ENCODE results near the gene FBXO3. TPM values are rescaled to one million over a fixed set of nuclear protein-coding genes. Genes with fewer than 3 reads are reported as not detected.

Gene FBXO3
- total and polyA plus RNA-seq, 2 of the 8 experiments (the other 6 are each of a cell fraction or from before 2014, with no cell fraction given), result 15.9 to 25.7 TPM

DNA sequence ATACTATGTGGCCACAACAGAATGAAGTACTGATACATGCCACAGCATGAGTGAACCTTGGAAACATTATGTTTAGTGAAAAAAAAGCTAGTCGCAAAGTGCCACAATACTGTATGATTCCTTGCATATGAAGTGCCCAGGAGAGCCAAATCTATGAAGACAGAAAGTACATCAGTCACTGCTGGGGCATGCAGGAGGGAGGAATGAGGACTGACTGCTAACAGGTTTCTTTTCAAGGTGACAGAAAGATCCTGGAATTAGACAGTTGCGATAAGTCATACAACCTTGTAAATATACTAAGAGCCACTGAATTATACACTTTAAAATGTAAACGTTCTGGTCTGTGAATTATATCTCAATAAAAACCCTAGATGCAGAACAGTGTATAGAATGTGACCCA lies 61.9 kb downstream of the FBXO3 start:
- H2BK120ac ChIP-seq (replicated peaks; ENCODE audit: low read depth, low read length), result no peak overlapping the region
- peaks cover 8 to 35% (median 22%) of the 10 kb centered on the region in 4 experiments; a peak in 7 of 8 replicates for H3K36me3 ChIP-seq (ENCODE audit: control insufficient read depth in 2 of 4, insufficient read depth in 4 of 4, low read length in 3 of 4)
- no peak overlapping the region for H4K5ac ChIP-seq (ENCODE audit: insufficient read length, low read depth, low read length)
- no peak overlapping the region for H3K56ac ChIP-seq (replicated peaks; ENCODE audit: insufficient read length, low read depth, low read length)
- FAIRE-seq (no peak), DNase-seq (ENCODE audit: low read depth in 1 of 2, low spot score in 2 of 2) (no peak)
- 82% methylated on average over 3 of the region's 3 CpGs; no CpG with 5 or more reads in 1 of the 2 experiments for WGBS, 2 experiments (ENCODE audit: extremely low coverage in 1 of 2, insufficient coverage in 1 of 2, insufficient read length in 1 of 2, insufficient replicate concordance in 2 of 2, low coverage in 1 of 2, low lambda C conversion rate in 2 of 2, missing lambda C conversion rate in 1 of 2)
- no peak overlapping the region for H2AFZ ChIP-seq (ENCODE audit: low read length)
- H3K4me1 ChIP-seq (replicated peaks in 1 of 4; ENCODE audit: control insufficient read depth in 3 of 4, insufficient read depth in 4 of 4, low read length in 3 of 4), result no peaks in the 10 kb centered on the region
- peaks cover 0 to 3% of the 10 kb centered on the region in 2 experiments for H4K20me1 ChIP-seq (replicated peaks in 1 of 2; ENCODE audit: control insufficient read depth in 1 of 2, insufficient read depth in 2 of 2, low read length in 2 of 2)
- POLR2A ChIA-PET (ENCODE audit: partially characterized antibody), result no interaction called here
- H2BK5ac ChIP-seq (ENCODE audit: low read depth, low read length), result no peak overlapping the region
- H3K4me2 ChIP-seq (ENCODE audit: insufficient read depth in 1 of 2, low read depth in 2 of 2, low read length in 2 of 2), result no peak overlapping the region
- H4K91ac ChIP-seq (replicated peaks; ENCODE audit: insufficient read length, low read length), result no peak overlapping the region
- no peak overlapping the region for H3K4ac ChIP-seq (replicated peaks; ENCODE audit: insufficient read length, low read depth, low read length)
- H2BK12ac ChIP-seq (ENCODE audit: low read depth, low read length), result no peak overlapping the region
- no peak overlapping the region for H3K4me3 ChIP-seq (ENCODE audit: extremely low read depth in 1 of 4, insufficient read depth in 2 of 4, low read depth in 3 of 4, low read length in 4 of 4)
- H2BK15ac ChIP-seq (ENCODE audit: low read length), result no peak overlapping the region
- CTCF ChIA-PET (ENCODE audit: partially characterized antibody), result no interaction called here
- H3K23ac ChIP-seq (ENCODE audit: insufficient read length), result no peak overlapping the region
- no peaks in the 10 kb centered on the region for H3K23me2 ChIP-seq (ENCODE audit: low read depth, low read length)
- H2BK20ac ChIP-seq (ENCODE audit: low read length), result no peak overlapping the region
- no peaks in the 10 kb centered on the region for H3K27me3 ChIP-seq (replicated peaks in 1 of 4; ENCODE audit: control insufficient read depth in 3 of 4, extremely low read depth in 1 of 4, insufficient read depth in 3 of 4, low read length in 3 of 4)
- H3K14ac ChIP-seq (ENCODE audit: insufficient read length), result no peak overlapping the region
- no peaks in the 10 kb centered on the region for H3K79me1 ChIP-seq (ENCODE audit: low read depth, low read length)
- no peak overlapping the region for H3K9ac ChIP-seq (replicated peaks in 1 of 4; ENCODE audit: extremely low read depth in 1 of 4, low read depth in 3 of 4, low read length in 3 of 4)
- TF ChIP-seq GABPA (IDR thresholded peaks at IDR 0.05; ENCODE audit: borderline replicate concordance, insufficient read depth, low read length) (no peak), CHD1 (IDR thresholded peaks at IDR 0.05; ENCODE audit: low read depth, low read length) (no peak), YY1 (IDR thresholded peaks at IDR 0.05; ENCODE audit: low read depth, low read length) (no peak), SIX5 (IDR thresholded peaks at IDR 0.05; ENCODE audit: low read depth, low read length) (no peak), SP2 (IDR thresholded peaks at IDR 0.05; ENCODE audit: low read length) (no peak), CREB1 (IDR thresholded peaks at IDR 0.05) (no peak), TAF1 (IDR thresholded peaks at IDR 0.05; ENCODE audit: low read depth, low read length) (no peak)
- TF ChIP-seq, protein P1, sequence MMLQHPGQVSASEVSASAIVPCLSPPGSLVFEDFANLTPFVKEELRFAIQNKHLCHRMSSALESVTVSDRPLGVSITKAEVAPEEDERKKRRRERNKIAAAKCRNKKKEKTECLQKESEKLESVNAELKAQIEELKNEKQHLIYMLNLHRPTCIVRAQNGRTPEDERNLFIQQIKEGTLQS (IDR thresholded peaks at IDR 0.05; ENCODE audit: insufficient read depth, low read depth, low read length), result no peak
- H4K8ac ChIP-seq (ENCODE audit: extremely low read depth, insufficient read depth, low read length), result no peak overlapping the region
- no peaks in the 10 kb centered on the region for H3K79me2 ChIP-seq (ENCODE audit: control insufficient read depth in 1 of 2, insufficient read depth in 2 of 2, low read length in 2 of 2)
- no peak overlapping the region for H3K18ac ChIP-seq (ENCODE audit: extremely low read depth, low read length)
- no peak overlapping the region for H3K27ac ChIP-seq (ENCODE audit: low read depth, low read length)
- no peak overlapping the region for H2AK5ac ChIP-seq (ENCODE audit: low read depth, low read length)
- no peaks in the 10 kb centered on the region for H3K9me3 ChIP-seq (ENCODE audit: insufficient read depth in 2 of 2, low read depth in 1 of 2, low read length in 1 of 2)

All from H1 (cell line).